ENCODE measurements around the gene SPINT3. TPM values are rescaled to one million over a fixed set of nuclear protein-coding genes. Genes with fewer than 3 reads are reported as not detected.

The SPINT3 gene
- total and polyA plus RNA-seq, 12 donors, result not detected

- H3K4me3 ChIP-seq, result no peak overlapping the region
- H3K9me3 ChIP-seq (replicated peaks in 1 of 3), result no peaks in the 10 kb centered on the region
- H3K4me1 ChIP-seq (replicated peaks in 1 of 2), result no peaks in the 10 kb centered on the region
- no peak overlapping the region for H3K27ac ChIP-seq
- peaks cover 12% of the 10 kb centered on the region for H3K27me3 ChIP-seq
- no peaks in the 10 kb centered on the region for H3K36me3 ChIP-seq (replicated peaks in 1 of 2)
- DNase-seq, result no peak
- 64 to 78% (median 74%) methylated on average over 6 to 7 of the region's 7 CpGs for WGBS, 4 donors
- intact Hi-C loops (cut with DNase I), result no loop called here
- TF ChIP-seq CTCF (IDR thresholded peaks at IDR 0.05) (no peak), POLR2A (IDR thresholded peaks at IDR 0.05) (no peak)
These were observed 7.1 kb downstream of the SPINT3 start for GRCh38 chr20:45508068-45508886.

GRCh38 chr20:45507011-45507820, 8.2 kb downstream of the SPINT3 start:
- Histone ChIP-seq H3K9me3 (replicated peaks in 1 of 3) (no peaks in the 10 kb centered on the region), H3K27me3 (peaks cover 15% of the 10 kb centered on the region), H3K36me3 (replicated peaks in 1 of 2) (no peaks in the 10 kb centered on the region), H3K27ac (no peak overlapping the region), H3K4me1 (replicated peaks in 1 of 2) (no peaks in the 10 kb centered on the region), H3K4me3 (no peak overlapping the region)
- no peak for DNase-seq
- 56 to 67% (median 64%) methylated on average over 5 of the region's 5 CpGs for WGBS, 4 donors
- intact Hi-C loops (cut with DNase I), result no loop called here
- TF ChIP-seq POLR2A (IDR thresholded peaks at IDR 0.05) (no peak), CTCF (IDR thresholded peaks at IDR 0.05) (no peak)

- Histone ChIP-seq H3K4me1 (replicated peaks in 1 of 2) (no peaks in the 10 kb centered on the region), H3K27me3 (peaks cover 15% of the 10 kb centered on the region), H3K27ac (no peak overlapping the region), H3K4me3 (no peak overlapping the region), H3K36me3 (replicated peaks in 1 of 2) (no peaks in the 10 kb centered on the region), H3K9me3 (replicated peaks in 1 of 3) (no peaks in the 10 kb centered on the region)
- DNase-seq, result no peak
- intact Hi-C loops (cut with DNase I), result no loop called here
- WGBS, 4 donors, result 74 to 82% (median 78%) methylated on average over 2 of the region's 2 CpGs
- TF ChIP-seq CTCF (IDR thresholded peaks at IDR 0.05) (no peak), POLR2A (IDR thresholded peaks at IDR 0.05) (no peak)
These were observed 9.0 kb downstream of the SPINT3 start for GRCh38 chr20:45506398-45506797.

- Histone ChIP-seq H3K27ac (no peak overlapping the region), H3K36me3 (replicated peaks in 1 of 2) (no peaks in the 10 kb centered on the region), H3K27me3 (peaks cover 24% of the 10 kb centered on the region), H3K4me3 (no peak overlapping the region), H3K4me1 (replicated peaks in 1 of 2) (no peaks in the 10 kb centered on the region), H3K9me3 (replicated peaks in 1 of 3) (no peaks in the 10 kb centered on the region)
- intact Hi-C loops (cut with DNase I), result no loop called here
- 45 to 59% (median 51%) methylated on average over 2 of the region's 2 CpGs for WGBS, 4 donors
- no peak for TF ChIP-seq POLR2A (IDR thresholded peaks at IDR 0.05)
- TF ChIP-seq CTCF (IDR thresholded peaks at IDR 0.05), result no peak
- no peak for DNase-seq
These were observed 12.0 kb downstream of the SPINT3 start for GRCh38 chr20:45503403-45503802.
